ENCODE data around the gene TPGS2. TPM values are rescaled to one million over a fixed set of nuclear protein-coding genes. Genes with fewer than 3 reads are reported as not detected.

Gene TPGS2
- total and polyA plus RNA-seq, 2 of the 8 experiments (the other 6 are each of a cell fraction or from before 2014, with no cell fraction given) = 151 to 273 TPM

DNA sequence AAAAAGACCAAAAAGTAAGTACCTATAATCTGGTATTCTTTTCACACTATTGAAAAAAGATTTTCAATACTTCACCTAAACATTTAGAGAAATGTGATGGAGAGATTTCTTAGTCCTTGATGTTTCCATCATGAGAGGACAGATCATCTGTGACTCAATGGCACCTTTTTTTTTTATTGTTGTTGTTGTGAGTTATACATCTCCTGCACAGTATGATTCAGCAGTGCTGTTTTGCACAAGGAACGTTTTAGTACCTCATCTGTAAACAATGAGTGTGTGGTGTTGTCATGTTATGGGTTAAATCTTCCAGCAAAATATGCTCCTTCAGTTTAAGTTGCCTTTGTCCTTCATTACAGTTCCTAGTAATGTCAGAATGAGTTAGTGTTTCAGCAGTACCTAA lies 2.3 kb upstream of the TPGS2 start (continued):
- TF ChIP-seq, protein P1, sequence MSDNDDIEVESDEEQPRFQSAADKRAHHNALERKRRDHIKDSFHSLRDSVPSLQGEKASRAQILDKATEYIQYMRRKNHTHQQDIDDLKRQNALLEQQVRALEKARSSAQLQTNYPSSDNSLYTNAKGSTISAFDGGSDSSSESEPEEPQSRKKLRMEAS (IDR thresholded peaks at IDR 0.05) = no peak

Data from H1 (cell line).